A549 (cell line): ENCODE results near the gene DSG2. TPM values are rescaled to one million over a fixed set of nuclear protein-coding genes. Genes with fewer than 3 reads are reported as not detected.

ENCODE experiments used
- ATAC-seq, 2 experiments: fragments of 200-7000 bp in 1 of 2; fragments of >200 bp in 1 of 2; cut with Nextera tagmentation in 1 of 2; cut with Tn5 transposase in 1 of 2; 3 replicates each; pipeline versions ENCODE4 v1.8.0 to v1.9.1; 2018 to 2020; ENCODE audit warnings: mild to moderate bottlenecking in 1 of 2, moderate library complexity in 1 of 2
- CTCF ChIA-PET: fragments of 300-600 bp; sonication (Branson Sonifier 250); formaldehyde crosslinking; extraction: SDS; loops from one replicate; lab custom pipeline; 2021; ENCODE audit warnings: antibody characterized with exemption, inconsistent platforms; lab: Yijun Ruan, JAX
- POLR2A ChIA-PET: fragments of 350-600 bp; formaldehyde crosslinking; extraction: SDS; loops from one replicate; lab custom pipeline; 2021; ENCODE audit warnings: antibody characterized with exemption, inconsistent platforms; lab: Yijun Ruan, JAX
- DNase-seq, 2 experiments: peaks; one replicate each; pipeline versions ENCODE4 v3.0.0 to v3.0.0-alpha.2; 2011 to 2016; ENCODE audit warnings: low read depth in 1 of 2, low spot score in 1 of 2
- FAIRE-seq: peaks from 2 replicates; lab custom pipeline; 2011; peaks lifted over from hg19 to GRCh38; lab: Jason Lieb, UNC
- H3K27ac ChIP-seq, 2 experiments: fragments of >200 bp; sonication (Bioruptor Twin); formaldehyde crosslinking; 3 replicates each; pipeline ENCODE4 v1.5.1; 2016 to 2017
- H3K4me1 ChIP-seq: fragments of >200 bp; sonication (Bioruptor Twin); formaldehyde crosslinking; 3 replicates; pipeline ENCODE4 v1.6.1; 2016
- H3K4me2 ChIP-seq: fragments of >200 bp; sonication (Bioruptor Twin); formaldehyde crosslinking; 3 replicates; pipeline ENCODE4 v1.6.1; 2016
- H3K4me3 ChIP-seq: fragments of >200 bp; sonication (Bioruptor Twin); formaldehyde crosslinking; 3 replicates; pipeline ENCODE4 v1.5.1; 2016
- H3K9me3 ChIP-seq: fragments of >200 bp; sonication (Bioruptor Twin); formaldehyde crosslinking; 3 replicates; pipeline ENCODE4 v1.6.1; 2016
- ATOH8 ChIP-seq: fragments of 250-450 bp; sonication (Bioruptor Pico); IDR thresholded peaks from 2 replicates; pipeline ENCODE4 v1.5.0; 2020; ENCODE audit warnings: low read depth, mild to moderate bottlenecking, moderate library complexity
- CEBPB ChIP-seq, 2 experiments: fragments of >200 bp in 1 of 2; sonication (Bioruptor Twin) in 1 of 2; formaldehyde crosslinking in 1 of 2; IDR thresholded peaks; 2 replicates each; pipeline ENCODE4 v1.6.1; 2012 to 2016
- CHD2 ChIP-seq: fragments of 150-350 bp; IDR thresholded peaks from 2 replicates; pipeline ENCODE4 v1.6.1; 2014; ENCODE audit warnings: low read length; ENCODE audit not compliant: partially characterized antibody
- EP300 ChIP-seq, 2 experiments: fragments of >200 bp; sonication (Bioruptor Twin); formaldehyde crosslinking; IDR thresholded peaks; 2 replicates in 1 of 2; 3 replicates in 1 of 2; pipeline ENCODE4 v1.6.1; 2016 to 2017
- ESRRA ChIP-seq: fragments of 150-350 bp; IDR thresholded peaks from 2 replicates; pipeline ENCODE4 v1.6.1; 2014; ENCODE audit warnings: mild to moderate bottlenecking, low read length, borderline replicate concordance
- FOSL2 ChIP-seq, 2 experiments: fragments of 450-650 bp in 1 of 2; fragments of >200 bp in 1 of 2; sonication (Bioruptor Twin) in 1 of 2; formaldehyde crosslinking; IDR thresholded peaks; 2 replicates each; pipeline versions ENCODE4 v1.5.0 to v1.6.1; 2016 to 2020; ENCODE audit warnings: mild to moderate bottlenecking in 1 of 2, moderate library complexity in 1 of 2
- HEYL ChIP-seq: fragments of 250-450 bp; sonication (Bioruptor Pico); IDR thresholded peaks from 2 replicates; pipeline ENCODE4 v1.8.0; 2021; ENCODE audit warnings: mild to moderate bottlenecking, moderate library complexity
- JUNB ChIP-seq: fragments of >200 bp; sonication (Bioruptor Twin); formaldehyde crosslinking; IDR thresholded peaks from 2 replicates; pipeline ENCODE4 v1.6.1; 2016
- KDM1A ChIP-seq: fragments of 200-600 bp; sonication (generic); IDR thresholded peaks from 2 replicates; pipeline ENCODE4 v1.6.1; 2016; ENCODE audit warnings: low read depth, mild to moderate bottlenecking
- KDM5A ChIP-seq: fragments of 200-600 bp; sonication (generic); IDR thresholded peaks from 2 replicates; pipeline ENCODE4 v1.6.1; 2016; ENCODE audit warnings: antibody characterized with exemption, mild to moderate bottlenecking
- NPAS2 ChIP-seq: fragments of 250-450 bp; sonication (Bioruptor Pico); IDR thresholded peaks from 2 replicates; pipeline ENCODE4 v1.8.0; 2022; ENCODE audit warnings: mild to moderate bottlenecking, moderate library complexity, borderline replicate concordance
- RAD21 ChIP-seq, 2 experiments: fragments of >200 bp in 1 of 2; sonication (Bioruptor Twin) in 1 of 2; formaldehyde crosslinking in 1 of 2; IDR thresholded peaks in 1 of 2; conservative IDR thresholded peaks in 1 of 2; 2 replicates in 1 of 2; 3 replicates in 1 of 2; pipeline ENCODE4 v1.6.1; 2012 to 2018; ENCODE audit warnings: inconsistent platforms in 1 of 2
- RARB ChIP-seq: fragments of 250-450 bp; sonication (Bioruptor Pico); IDR thresholded peaks from 2 replicates; pipeline ENCODE4 v1.8.0; 2021; ENCODE audit warnings: mild to moderate bottlenecking, moderate library complexity
- RCOR1 ChIP-seq: fragments of 150-350 bp; IDR thresholded peaks from 2 replicates; pipeline ENCODE4 v1.6.1; 2014; ENCODE audit warnings: antibody characterized with exemption, low read length, low read depth
- RFX5 ChIP-seq: fragments of 450-650 bp; IDR thresholded peaks from 2 replicates; pipeline ENCODE4 v1.7.1; 2014; ENCODE audit warnings: antibody characterized with exemption, mild to moderate bottlenecking, moderate library complexity
- SMC3 ChIP-seq: fragments of >200 bp; sonication (Bioruptor Twin); formaldehyde crosslinking; IDR thresholded peaks from 3 replicates; pipeline ENCODE4 v1.6.1; 2018; ENCODE audit warnings: inconsistent platforms
- TFCP2L1 ChIP-seq: fragments of 250-450 bp; sonication (Bioruptor Pico); IDR thresholded peaks from 2 replicates; pipeline ENCODE4 v1.5.0; 2021; ENCODE audit warnings: mild to moderate bottlenecking
- WGBS: methylation state at CpG from one replicate; pipeline ENCODE4 v1.1.6; 2017; ENCODE audit errors: missing lambda C conversion rate; 5-methylcytosine and 5-hydroxymethylcytosine counted together
- polyA plus RNA-seq, 4 experiments: library from polyadenylated mRNA; depleted of rRNA in 3 of 4; stranded (reverse); fragments of >200 nt; fragmentation: RNase III in 1 of 4; extraction: RNeasy Plus Mini Kit Qiagen cat#74134 plus additional on column Dnase treatment in 1 of 4; gene quantifications; 2 replicates in 3 of 4; 3 replicates in 1 of 4; pipeline ENCODE4 v1.2.3, GENCODE V29; 2011 to 2017
- TF ChIP-seq, protein P1 (sequence below): fragments of 450-650 bp; IDR thresholded peaks from 2 replicates; pipeline ENCODE4 v1.6.1; 2014; ENCODE audit warnings: antibody characterized with exemption
- TF ChIP-seq, protein P2 (sequence below): IDR thresholded peaks from 2 replicates; pipeline ENCODE4 v1.6.1; 2012

DSG2 gene
- polyA plus RNA-seq, 2 of the 4 experiments (the other 2 are of a cell fraction) = 40.0 to 91.7 TPM

- ChIA-PET CTCF (no interaction called here), POLR2A (no interaction called here)
- 72% methylated on average over 2 of the region's 2 CpGs for WGBS
- ATAC-seq = no peak
- Histone ChIP-seq H3K4me3 (no peak overlapping the region), H3K4me1 (peaks cover 17% of the 10 kb centered on the region), H3K27ac (no peak overlapping the region), H3K4me2 (no peak overlapping the region), H3K9me3 (no peaks in the 10 kb centered on the region)
- TF ChIP-seq ESRRA (no peak), RAD21 (conservative IDR thresholded peaks at IDR 0.05 in 1 of 2, IDR thresholded peaks at IDR 0.05 in 1 of 2) (no peak), KDM1A (no peak), CHD2 (no peak), KDM5A (no peak)
- TF ChIP-seq, protein P1, sequence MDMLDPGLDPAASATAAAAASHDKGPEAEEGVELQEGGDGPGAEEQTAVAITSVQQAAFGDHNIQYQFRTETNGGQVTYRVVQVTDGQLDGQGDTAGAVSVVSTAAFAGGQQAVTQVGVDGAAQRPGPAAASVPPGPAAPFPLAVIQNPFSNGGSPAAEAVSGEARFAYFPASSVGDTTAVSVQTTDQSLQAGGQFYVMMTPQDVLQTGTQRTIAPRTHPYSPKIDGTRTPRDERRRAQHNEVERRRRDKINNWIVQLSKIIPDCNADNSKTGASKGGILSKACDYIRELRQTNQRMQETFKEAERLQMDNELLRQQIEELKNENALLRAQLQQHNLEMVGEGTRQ = no peak
- no peak for DNase-seq
- FAIRE-seq = no peak
Measured at GRCh38 chr18:31483396-31483795, 14.6 kb upstream of the DSG2 start.

DNA sequence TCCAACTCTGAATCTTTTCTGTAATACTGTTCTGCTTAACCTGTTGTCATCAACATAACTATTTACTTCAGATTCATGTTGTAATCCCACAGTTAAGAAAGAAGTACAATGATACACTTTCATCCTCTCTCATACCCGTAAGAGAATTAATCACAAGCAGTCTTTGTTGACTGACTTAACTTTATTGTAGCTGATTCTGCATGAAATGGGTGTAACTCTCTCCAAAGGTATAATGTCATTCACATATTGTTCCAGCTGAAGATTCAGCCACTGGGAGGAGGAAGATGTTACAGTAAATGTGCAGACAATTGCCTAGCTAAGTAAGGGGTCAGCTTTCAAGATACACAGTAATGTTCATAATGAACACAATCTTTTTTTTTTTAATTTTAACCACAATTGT, 13.5 kb upstream of the DSG2 start:
- 50% methylated on average over 1 of the region's 1 CpG for WGBS
- FAIRE-seq (no peak), DNase-seq (no peak), ATAC-seq (no peak)
- Histone ChIP-seq H3K4me1 (peaks cover 27% of the 10 kb centered on the region), H3K27ac (no peak overlapping the region), H3K4me3 (no peak overlapping the region), H3K4me2 (no peak overlapping the region), H3K9me3 (no peaks in the 10 kb centered on the region)
- no peak for TF ChIP-seq ATOH8
- TF ChIP-seq HEYL (CRISPR knock-in tag) = no peak
- no peak for TF ChIP-seq TFCP2L1 (CRISPR knock-in tag)
- TF ChIP-seq RCOR1 = no peak
- no peak for TF ChIP-seq RFX5
- TF ChIP-seq, protein P2, sequence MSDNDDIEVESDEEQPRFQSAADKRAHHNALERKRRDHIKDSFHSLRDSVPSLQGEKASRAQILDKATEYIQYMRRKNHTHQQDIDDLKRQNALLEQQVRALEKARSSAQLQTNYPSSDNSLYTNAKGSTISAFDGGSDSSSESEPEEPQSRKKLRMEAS = no peak
- CTCF ChIA-PET = interaction anchor here (1.0 kb wide), 1 partner anchor 11 kb away, joined by 3 read pairs; no protein-coding TSS in a partner anchor
- POLR2A ChIA-PET = no interaction called here

DNA sequence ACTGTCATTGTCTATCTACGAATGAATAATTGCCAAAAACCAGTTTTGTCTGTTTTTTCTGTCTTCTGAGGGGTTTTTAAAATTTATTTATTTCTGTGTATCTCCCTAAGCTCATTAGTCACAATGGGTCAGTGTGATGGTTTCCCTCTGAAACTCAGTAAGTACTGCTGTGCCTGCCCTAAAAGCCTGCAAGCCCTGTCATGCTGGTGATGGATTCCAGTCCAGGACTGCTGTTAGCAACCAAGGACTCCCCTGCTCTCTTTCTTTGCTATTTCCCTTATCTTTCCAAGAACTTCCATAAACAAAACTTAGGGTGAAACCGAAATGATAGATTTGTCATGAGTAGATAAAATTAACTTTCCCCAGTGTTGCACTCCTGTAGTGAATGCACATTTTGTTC, 11.8 kb upstream of the DSG2 start:
- FAIRE-seq = no peak
- H3K9me3 ChIP-seq = no peaks in the 10 kb centered on the region
- H3K4me3 ChIP-seq = no peak overlapping the region
- DNase-seq = no peak
- 77% methylated on average over 2 of the region's 2 CpGs for WGBS
- ChIA-PET CTCF (no interaction called here), POLR2A (no interaction called here)
- ATAC-seq = no peak
- H3K4me1 ChIP-seq = peaks cover 44% of the 10 kb centered on the region
- H3K4me2 ChIP-seq = no peak overlapping the region
- TF ChIP-seq RCOR1 (no peak), JUNB (no peak), SMC3 (no peak), EP300 (IDR thresholded peaks at IDR 0.05) (no peak), CEBPB (IDR thresholded peaks at IDR 0.05) (no peak)
- TF ChIP-seq, all 56 proteins: peak for 0
- H3K27ac ChIP-seq = no peak overlapping the region

- Histone ChIP-seq H3K4me3 (no peak overlapping the region), H3K9me3 (no peaks in the 10 kb centered on the region), H3K4me1 (peaks cover 49% of the 10 kb centered on the region), H3K27ac (peak overlapping the region; percentile 54 to 71; a peak in 5 of 6 replicates), H3K4me2 (peak overlapping the region; percentile 49)
- ATAC-seq (peak; percentile 98 to 99), DNase-seq (peak; percentile 44 to 72), FAIRE-seq (no peak)
- POLR2A ChIA-PET = no interaction called here
- TF ChIP-seq FOSL2 (IDR thresholded peaks at IDR 0.05) (peak; percentile 18; the same call in 1 of the 2 replicates), FOSL2 (CRISPR knock-in tag; IDR thresholded peaks at IDR 0.05) (peak; percentile 81), NPAS2 (CRISPR knock-in tag) (no peak), JUNB (0 out of 2 replicates have a peak, but pooled peaks have one; percentile 39), RARB (CRISPR knock-in tag) (no peak)
- TF ChIP-seq, protein P2 = peak; percentile 28; the same call in 1 of the 2 replicates
- CTCF ChIA-PET = interaction anchor here (0.6 to 2.0 kb wide), 3 partner anchors 10 to 388 kb away, joined by 3 to 7 read pairs (median 4); partner anchors contain the start of gene DSG2
- 63% methylated on average over 7 of the region's 9 CpGs for WGBS
Measured at GRCh38 chr18:31487246-31488015, 10.5 kb upstream of the DSG2 start.
